Right lobe of liver (tissue), 6 donors: Measurements from ENCODE around the gene TSFM. TPM values are rescaled to one million over a fixed set of nuclear protein-coding genes. Genes with fewer than 3 reads are reported as not detected.
A peak's percentile ranks its signal among the peaks of the same experiment; 100 is the strongest.

Experiments used
- ATAC-seq, 4 donors: fragments of 200-7000 bp; cut with Tn5 transposase; one replicate each; pipeline ENCODE4 v1.9.1; 2020; ENCODE audit warnings: mild to moderate bottlenecking in 4 of 4, moderate library complexity in 4 of 4
- DNase-seq, 3 donors: peaks; one replicate each; pipeline ENCODE4 v3.0.0-alpha.2; 2020
- H3K27ac ChIP-seq, 3 donors: fragments of 200-600 bp; one replicate each; pipeline ENCODE4 v1.8.0; 2022
- H3K27me3 ChIP-seq, 2 donors: fragments of 200-600 bp; one replicate each; pipeline ENCODE4 v1.8.0; 2022
- H3K36me3 ChIP-seq, 4 donors: fragments of 200-600 bp; sonication (generic) in 1 of 4; one replicate each; pipeline versions ENCODE4 v1.5.1 to v1.8.0; 2017 to 2022; ENCODE audit warnings: control low read depth in 1 of 4
- H3K4me1 ChIP-seq, 4 donors: fragments of 200-600 bp; sonication (generic) in 1 of 4; one replicate each; pipeline versions ENCODE4 v1.5.1 to v1.8.0; 2017 to 2022; ENCODE audit warnings: control low read depth in 1 of 4
- H3K4me3 ChIP-seq, 3 donors: fragments of 200-600 bp; one replicate each; pipeline ENCODE4 v1.8.0; 2022
- H3K9me3 ChIP-seq, 4 donors: fragments of 200-600 bp; sonication (generic) in 1 of 4; one replicate each; pipeline versions ENCODE4 v1.5.1 to v1.8.0; 2017 to 2022; ENCODE audit warnings: control low read depth in 1 of 4
- CTCF ChIP-seq, 4 donors: fragments of 200-600 bp in 3 of 4; fragments of 450-650 bp in 1 of 4; IDR thresholded peaks; one replicate each; pipeline versions ENCODE4 v1.5.1 to v1.8.0; 2016 to 2022; ENCODE audit warnings: antibody characterized with exemption in 4 of 4, mild to moderate bottlenecking in 2 of 4
- POLR2A ChIP-seq: fragments of 450-650 bp; IDR thresholded peaks from one replicate; pipeline ENCODE4 v1.6.1; 2017; ENCODE audit warnings: antibody characterized with exemption, mild to moderate bottlenecking
- WGBS: methylation state at CpG from one replicate; pipeline ENCODE4 v1.1.6; 2018; ENCODE audit warnings: low coverage, low lambda C conversion rate; ENCODE audit not compliant: insufficient coverage; ENCODE audit errors: missing lambda C conversion rate; 5-methylcytosine and 5-hydroxymethylcytosine counted together
- intact Hi-C, 2 donors: fragments of 100-400 bp; cut with DNase I; formaldehyde crosslinking; loops; one replicate each; pipeline versions ENCODE4 v1.11.2 to v1.14.1; 2022
- total RNA-seq, 6 experiments: library from RNA; depleted of rRNA in 2 of 6; stranded (reverse); fragments of >200 nt in 2 of 6; fragmentation: NEBNext Ultra II Directional in 3 of 6; extraction: Animal tissue kit (Norgen Biotek cat#: 25700) in 3 of 6; gene quantifications; one replicate each; pipeline versions ENCODE4 v1.1.0 to v1.2.4, GENCODE V29; 2016 to 2023
- donor health status: DM: no; HTN: yes; CAD: no.
- donor health status: DM: no; HTN: no; CAD: no.
- donor health status: DM: no; HTN: no; CAD: no.
- donor health status: DM: no; HTN: yes; CAD: no.
- donor health status: DM: no; HTN: yes; CAD: no.

Gene TSFM
- total RNA-seq, 6 experiments from 2014 or later = 25.6 to 40.2 (median 30.9) TPM

DNA sequence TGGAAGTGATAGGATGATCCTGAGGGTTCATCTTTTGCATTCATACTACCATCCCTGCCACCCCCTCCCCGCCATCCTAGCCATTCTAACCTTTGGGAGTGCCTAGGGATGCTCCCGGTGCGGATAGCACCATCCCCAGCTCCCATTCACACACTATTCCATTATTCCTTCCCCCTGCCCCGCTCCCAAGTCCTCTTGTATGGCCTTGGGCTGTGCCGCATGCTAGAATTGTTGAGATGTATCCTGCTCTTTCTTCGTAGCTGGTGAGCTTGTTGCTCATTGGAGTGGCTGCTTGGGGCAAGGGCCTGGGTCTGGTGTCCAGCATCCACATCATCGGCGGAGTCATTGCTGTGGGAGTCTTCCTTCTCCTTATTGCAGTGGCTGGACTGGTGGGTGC, 37.1 kb upstream of the TSFM start:
- Histone ChIP-seq H3K4me3 (peak overlapping the region; percentile 73 to 82 (median 78)), H3K27ac (peak overlapping the region; percentile 76 to 94 (median 93)), H3K36me3 (peaks cover 0 to 25% (median 13%) of the 10 kb centered on the region in 4 donors), H3K27me3 (no peaks in the 10 kb centered on the region), H3K9me3 (no peaks in the 10 kb centered on the region), H3K4me1 (peaks cover 0 to 8% (median 0%) of the 10 kb centered on the region in 4 donors)
- TF ChIP-seq POLR2A (no peak), CTCF (IDR thresholded peaks at IDR 0.05) (no peak)
- DNase-seq = no peak
- 51% methylated on average over 4 of the region's 8 CpGs for WGBS
- intact Hi-C loops = no loop called here
- ATAC-seq = peak; percentile 1 to 4 (median 1)

GRCh38 chr12:57746025-57746424, 36.6 kb upstream of the TSFM start:
- H3K4me3 ChIP-seq = no peak overlapping the region
- 83% methylated on average over 3 of the region's 3 CpGs for WGBS
- no peak overlapping the region for H3K27ac ChIP-seq

DNA sequence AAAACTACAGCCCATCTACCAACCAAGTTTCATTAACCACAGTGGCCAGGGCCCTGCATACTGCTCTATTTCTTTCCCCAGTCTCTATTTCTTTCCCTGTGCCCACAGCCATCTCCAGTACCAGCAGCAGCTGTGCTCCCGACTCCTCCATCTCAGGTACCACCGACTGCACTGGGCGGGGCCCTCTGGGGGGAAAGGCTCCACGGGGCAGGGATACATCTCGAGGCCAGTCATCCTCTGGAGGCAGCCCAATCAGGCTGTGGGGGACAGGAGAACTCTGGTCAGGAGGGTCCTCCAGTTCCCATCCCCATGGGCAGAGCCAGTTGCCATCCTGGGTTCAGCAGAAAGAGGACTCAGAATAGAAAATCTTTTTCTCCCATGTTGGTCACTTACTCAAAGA, 33.5 kb upstream of the TSFM start:
- DNase-seq = no peak
- ATAC-seq = no peak
- 100% methylated on average over 5 of the region's 5 CpGs for WGBS

More at GRCh38 chr12:57746025-57746424, 36.6 kb upstream of the TSFM start:
- H3K27me3 ChIP-seq = no peaks in the 10 kb centered on the region
- TF ChIP-seq POLR2A (no peak), CTCF (IDR thresholded peaks at IDR 0.05) (no peak)
- peaks cover 0 to 8% (median under 1%) of the 10 kb centered on the region in 4 donors for H3K4me1 ChIP-seq
- intact Hi-C loops = no loop called here
- no peak for DNase-seq
- ATAC-seq = no peak
- peaks cover 0 to 25% (median 13%) of the 10 kb centered on the region in 4 donors for H3K36me3 ChIP-seq
- H3K9me3 ChIP-seq = no peaks in the 10 kb centered on the region

GRCh38 chr12:57750561-57751431, 31.8 kb upstream of the TSFM start:
- no peak for TF ChIP-seq CTCF (IDR thresholded peaks at IDR 0.05)
- TF ChIP-seq POLR2A = no peak
- peaks cover 0 to 10% (median 3%) of the 10 kb centered on the region in 4 donors for H3K4me1 ChIP-seq
- WGBS = 92% methylated on average over 8 of the region's 15 CpGs
- H3K36me3 ChIP-seq = peaks cover 0 to 25% (median 13%) of the 10 kb centered on the region in 4 donors
- H3K27me3 ChIP-seq = no peaks in the 10 kb centered on the region
- DNase-seq = no peak
- intact Hi-C loops = no loop called here
- H3K9me3 ChIP-seq = no peaks in the 10 kb centered on the region
- no peak for ATAC-seq
- H3K27ac ChIP-seq = no peak overlapping the region
- peak overlapping the region; percentile 72 to 92 (median 90) for H3K4me3 ChIP-seq

More for the DNA sequence above, 33.5 kb upstream of the TSFM start:
- H3K4me3 ChIP-seq = no peak overlapping the region
- H3K27ac ChIP-seq = no peak overlapping the region
- TF ChIP-seq CTCF (IDR thresholded peaks at IDR 0.05) = no peak
- H3K9me3 ChIP-seq = no peaks in the 10 kb centered on the region
- no peaks in the 10 kb centered on the region for H3K27me3 ChIP-seq
- peaks cover 0 to 12% (median 3%) of the 10 kb centered on the region in 4 donors for H3K4me1 ChIP-seq
- intact Hi-C loops = no loop called here
- H3K36me3 ChIP-seq = peaks cover 0 to 25% (median 13%) of the 10 kb centered on the region in 4 donors
